ENCODE measurements around the gene PYCR2.

Gene PYCR2

GRCh38 chr1:225919906-225920305 is 4.1 kb downstream of the PYCR2 start:
- TF ChIP-seq SIN3A (IDR thresholded peaks at IDR 0.05; ENCODE audit: borderline replicate concordance, insufficient read depth, low read length) (no peak), FOXP2 (optimal IDR thresholded peaks at IDR 0.05; ENCODE audit: borderline replicate concordance, extremely low read depth, extremely low read length, insufficient read depth) (peak; percentile 77)

- TF ChIP-seq FOXP2 (optimal IDR thresholded peaks at IDR 0.05; ENCODE audit: borderline replicate concordance, extremely low read depth, extremely low read length, insufficient read depth) = no peak
- TF ChIP-seq REST (IDR thresholded peaks at IDR 0.05; ENCODE audit: insufficient read depth in 1 of 2, low read depth in 2 of 2, low read length in 2 of 2) = no peak
- TF ChIP-seq TAF1 (IDR thresholded peaks at IDR 0.05; ENCODE audit: borderline replicate concordance, insufficient read depth, low read length) = no peak
- TF ChIP-seq POLR2AphosphoS5 (IDR thresholded peaks at IDR 0.05; ENCODE audit: low read depth, low read length) = no peak
- TF ChIP-seq SIN3A (IDR thresholded peaks at IDR 0.05; ENCODE audit: borderline replicate concordance, insufficient read depth, low read length) = no peak
Measured at GRCh38 chr1:225918280-225918679, 5.8 kb downstream of the PYCR2 start.

GRCh38 chr1:225917536-225917935 is 6.5 kb downstream of the PYCR2 start:
- TF ChIP-seq POLR2AphosphoS5 (IDR thresholded peaks at IDR 0.05; ENCODE audit: low read depth, low read length) (no peak), TAF1 (IDR thresholded peaks at IDR 0.05; ENCODE audit: borderline replicate concordance, insufficient read depth, low read length) (no peak), FOXP2 (optimal IDR thresholded peaks at IDR 0.05; ENCODE audit: borderline replicate concordance, extremely low read depth, extremely low read length, insufficient read depth) (no peak), REST (IDR thresholded peaks at IDR 0.05; ENCODE audit: insufficient read depth in 1 of 2, low read depth in 2 of 2, low read length in 2 of 2) (no peak), SIN3A (IDR thresholded peaks at IDR 0.05; ENCODE audit: borderline replicate concordance, insufficient read depth, low read length) (no peak)

- no peak for TF ChIP-seq POLR2AphosphoS5 (IDR thresholded peaks at IDR 0.05; ENCODE audit: low read depth, low read length)
- TF ChIP-seq REST (IDR thresholded peaks at IDR 0.05; ENCODE audit: insufficient read depth in 1 of 2, low read depth in 2 of 2, low read length in 2 of 2) = no peak
- no peak for TF ChIP-seq FOXP2 (optimal IDR thresholded peaks at IDR 0.05; ENCODE audit: borderline replicate concordance, extremely low read depth, extremely low read length, insufficient read depth)
- no peak for TF ChIP-seq TAF1 (IDR thresholded peaks at IDR 0.05; ENCODE audit: borderline replicate concordance, insufficient read depth, low read length)
- no peak for TF ChIP-seq SIN3A (IDR thresholded peaks at IDR 0.05; ENCODE audit: borderline replicate concordance, insufficient read depth, low read length)
Measured at GRCh38 chr1:225917101-225917500, 6.9 kb downstream of the PYCR2 start.

GRCh38 chr1:225915538-225915991 is 8.5 kb downstream of the PYCR2 start:
- no peak for TF ChIP-seq POLR2AphosphoS5 (IDR thresholded peaks at IDR 0.05; ENCODE audit: low read depth, low read length)
- TF ChIP-seq REST (IDR thresholded peaks at IDR 0.05; ENCODE audit: insufficient read depth in 1 of 2, low read depth in 2 of 2, low read length in 2 of 2) = no peak
- TF ChIP-seq TAF1 (IDR thresholded peaks at IDR 0.05; ENCODE audit: borderline replicate concordance, insufficient read depth, low read length) = no peak
- no peak for TF ChIP-seq FOXP2 (optimal IDR thresholded peaks at IDR 0.05; ENCODE audit: borderline replicate concordance, extremely low read depth, extremely low read length, insufficient read depth)
- no peak for TF ChIP-seq SIN3A (IDR thresholded peaks at IDR 0.05; ENCODE audit: borderline replicate concordance, insufficient read depth, low read length)

All from PFSK-1 (cell line).